ENCODE results near the gene AP1B1. TPM values are rescaled to one million over a fixed set of nuclear protein-coding genes. Genes with fewer than 3 reads are reported as not detected.

The AP1B1 gene
- total RNA-seq, 1 experiment from 2014 or later = 68.1 TPM

DNA sequence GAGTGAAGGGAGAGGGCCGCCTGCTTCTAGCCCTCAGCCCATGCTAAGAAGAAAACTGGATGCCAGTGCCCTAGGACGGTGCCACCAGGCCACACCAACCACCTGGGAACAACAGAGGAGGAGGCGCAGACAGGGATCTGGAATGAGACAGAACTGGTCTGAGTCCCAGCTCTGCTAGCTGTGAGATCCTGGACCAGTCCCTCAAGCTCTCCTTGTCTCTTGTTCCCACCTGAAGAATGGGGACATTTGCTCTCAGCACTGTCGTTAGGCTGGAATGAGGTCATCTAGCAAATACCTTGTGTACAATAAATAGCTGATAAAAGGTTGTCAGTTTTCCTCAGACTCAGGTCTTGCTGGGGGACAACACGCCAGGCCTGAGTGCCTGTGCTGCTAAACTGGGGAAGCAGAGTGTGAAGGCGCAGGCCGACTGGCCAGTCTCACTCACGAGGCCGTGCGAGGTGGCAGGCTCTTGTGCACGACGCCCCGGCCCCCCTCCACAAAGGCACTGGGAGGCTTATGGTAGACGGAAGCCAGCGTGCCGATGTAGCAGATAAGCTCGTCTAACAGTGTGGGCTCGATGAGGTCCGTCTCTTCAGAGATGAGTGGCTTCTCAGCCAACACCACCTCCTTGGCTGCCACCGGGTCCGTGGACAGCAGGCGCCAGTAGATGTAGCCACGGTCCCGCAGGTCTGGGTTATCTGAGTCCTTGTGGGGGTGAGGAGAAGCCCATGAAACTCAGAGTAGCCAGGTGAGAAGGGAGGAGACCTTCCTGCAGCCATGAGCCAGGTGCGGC is 47.1 kb downstream of the AP1B1 start:
- TF ChIP-seq EZH2 (IDR thresholded peaks at IDR 0.05; ENCODE audit: borderline replicate concordance, low read depth, low read length, poor library complexity, severe bottlenecking) = no peak
- TF ChIP-seq, protein P1, sequence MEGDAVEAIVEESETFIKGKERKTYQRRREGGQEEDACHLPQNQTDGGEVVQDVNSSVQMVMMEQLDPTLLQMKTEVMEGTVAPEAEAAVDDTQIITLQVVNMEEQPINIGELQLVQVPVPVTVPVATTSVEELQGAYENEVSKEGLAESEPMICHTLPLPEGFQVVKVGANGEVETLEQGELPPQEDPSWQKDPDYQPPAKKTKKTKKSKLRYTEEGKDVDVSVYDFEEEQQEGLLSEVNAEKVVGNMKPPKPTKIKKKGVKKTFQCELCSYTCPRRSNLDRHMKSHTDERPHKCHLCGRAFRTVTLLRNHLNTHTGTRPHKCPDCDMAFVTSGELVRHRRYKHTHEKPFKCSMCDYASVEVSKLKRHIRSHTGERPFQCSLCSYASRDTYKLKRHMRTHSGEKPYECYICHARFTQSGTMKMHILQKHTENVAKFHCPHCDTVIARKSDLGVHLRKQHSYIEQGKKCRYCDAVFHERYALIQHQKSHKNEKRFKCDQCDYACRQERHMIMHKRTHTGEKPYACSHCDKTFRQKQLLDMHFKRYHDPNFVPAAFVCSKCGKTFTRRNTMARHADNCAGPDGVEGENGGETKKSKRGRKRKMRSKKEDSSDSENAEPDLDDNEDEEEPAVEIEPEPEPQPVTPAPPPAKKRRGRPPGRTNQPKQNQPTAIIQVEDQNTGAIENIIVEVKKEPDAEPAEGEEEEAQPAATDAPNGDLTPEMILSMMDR (conservative IDR thresholded peaks at IDR 0.05; ENCODE audit: low read depth, low read length) = no peak
- H3K9me3 ChIP-seq (ENCODE audit: low read depth, low read length, poor library complexity, severe bottlenecking) = no peaks in the 10 kb centered on the region
- H3K27ac ChIP-seq (ENCODE audit: low read depth, low read length, poor library complexity, severe bottlenecking) = no peak overlapping the region
- no peak overlapping the region for H3K4me3 ChIP-seq (ENCODE audit: low read depth, low read length, poor library complexity, severe bottlenecking)
- no peaks in the 10 kb centered on the region for H3K4me1 ChIP-seq (ENCODE audit: insufficient read depth, low read length, poor library complexity, severe bottlenecking)
- CTCF ChIA-PET = no interaction called here
- H3K36me3 ChIP-seq (ENCODE audit: insufficient read depth, low read length, poor library complexity, severe bottlenecking) = peaks cover 18% of the 10 kb centered on the region
- DNase-seq (ENCODE audit: low spot score) = no peak
- intact Hi-C loops (cut with micrococcal nuclease; ENCODE audit: unreplicated experiment) = no loop called here
- no peaks in the 10 kb centered on the region for H3K27me3 ChIP-seq (replicated peaks; ENCODE audit: insufficient read depth, low read depth, low read length, poor library complexity)
- POLR2A ChIA-PET (ENCODE audit: low non-redundant PET) = no interaction called here
- BruUV-seq (replicated peaks) = no TSS peak

DNA sequence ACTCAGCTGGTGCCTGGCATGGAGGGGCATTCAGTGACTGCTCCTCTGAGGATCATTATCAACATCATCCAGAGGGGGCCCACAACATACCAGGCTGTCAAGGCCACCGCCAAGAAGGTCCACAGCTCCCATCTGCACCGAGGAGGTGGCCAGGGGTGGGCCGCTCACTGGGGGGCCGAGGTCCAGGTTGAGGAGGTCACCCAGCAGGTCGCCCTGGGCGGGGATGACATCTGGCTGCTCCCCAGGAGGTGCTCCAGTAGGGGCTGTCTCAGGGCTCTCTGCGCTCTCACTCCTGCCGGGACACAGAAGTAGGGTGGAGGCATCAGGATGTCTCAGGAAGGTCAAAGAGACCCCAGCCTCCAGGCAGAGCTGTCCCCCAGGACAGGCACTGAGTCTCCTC is 47.8 kb downstream of the AP1B1 start:
- H3K36me3 ChIP-seq (ENCODE audit: insufficient read depth, low read length, poor library complexity, severe bottlenecking) = peaks cover 18% of the 10 kb centered on the region
- H3K9me3 ChIP-seq (ENCODE audit: low read depth, low read length, poor library complexity, severe bottlenecking) = no peaks in the 10 kb centered on the region
- no peaks in the 10 kb centered on the region for H3K27me3 ChIP-seq (replicated peaks; ENCODE audit: insufficient read depth, low read depth, low read length, poor library complexity)
- ChIA-PET CTCF (interaction anchor here (0.6 kb wide), 1 partner anchor 1267 kb away, joined by 3 read pairs; the partner anchor contains the start of gene TCN2), POLR2A (ENCODE audit: low non-redundant PET) (no interaction called here)
- no peaks in the 10 kb centered on the region for H3K4me1 ChIP-seq (ENCODE audit: insufficient read depth, low read length, poor library complexity, severe bottlenecking)
- H3K27ac ChIP-seq (ENCODE audit: low read depth, low read length, poor library complexity, severe bottlenecking) = no peak overlapping the region
- DNase-seq (ENCODE audit: low spot score) = no peak
- no peak overlapping the region for H3K4me3 ChIP-seq (ENCODE audit: low read depth, low read length, poor library complexity, severe bottlenecking)
- intact Hi-C loops (cut with micrococcal nuclease; ENCODE audit: unreplicated experiment) = no loop called here
- no peak for TF ChIP-seq EZH2 (IDR thresholded peaks at IDR 0.05; ENCODE audit: borderline replicate concordance, low read depth, low read length, poor library complexity, severe bottlenecking)
- TF ChIP-seq, protein P1 (conservative IDR thresholded peaks at IDR 0.05; ENCODE audit: low read depth, low read length) = no peak
- BruUV-seq (replicated peaks) = no TSS peak

DNA sequence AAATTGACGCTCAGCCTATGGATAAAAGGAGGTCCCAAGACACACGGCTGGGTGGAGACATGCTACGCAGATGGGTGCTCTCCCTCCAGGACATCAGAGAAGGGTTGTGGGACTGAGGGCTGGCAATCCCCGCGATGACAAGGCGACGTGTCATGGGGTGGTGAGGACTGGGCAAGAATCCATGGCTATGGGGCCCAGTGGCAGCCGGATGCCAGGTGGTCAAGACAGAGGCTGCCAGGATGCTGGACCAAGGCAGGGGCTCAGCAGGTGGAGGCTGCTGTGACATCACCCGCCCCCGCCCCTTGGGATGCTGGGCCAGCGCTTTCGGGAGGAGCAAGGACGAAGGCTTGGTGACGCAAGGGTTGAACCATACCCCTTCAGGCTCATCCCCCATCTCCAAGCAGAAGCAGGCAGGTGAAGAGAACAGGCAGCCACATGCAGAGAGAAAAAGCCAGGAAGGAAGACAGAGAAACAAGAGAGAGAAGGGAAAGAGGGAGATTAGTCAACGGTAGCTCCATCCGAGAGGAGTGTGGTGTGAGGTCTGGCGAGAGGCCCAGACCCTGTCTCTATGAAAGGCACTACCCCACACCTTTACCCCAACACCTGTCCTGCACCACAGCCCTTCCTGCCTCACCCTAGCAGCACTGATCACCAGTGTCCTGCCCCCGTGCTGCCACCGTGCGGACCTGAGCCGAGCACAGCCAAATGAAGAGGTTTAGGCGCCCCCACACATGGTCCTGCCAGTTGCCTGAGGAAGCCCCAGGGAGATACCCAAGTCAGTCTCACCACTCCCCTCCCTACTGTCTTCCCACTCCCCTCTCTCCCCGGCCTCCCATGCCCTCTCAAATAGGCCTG is 48.8 kb downstream of the AP1B1 start:
- TF ChIP-seq, protein P1 (conservative IDR thresholded peaks at IDR 0.05; ENCODE audit: low read depth, low read length) = no peak
- no peak for TF ChIP-seq EZH2 (IDR thresholded peaks at IDR 0.05; ENCODE audit: borderline replicate concordance, low read depth, low read length, poor library complexity, severe bottlenecking)
- H3K36me3 ChIP-seq (ENCODE audit: insufficient read depth, low read length, poor library complexity, severe bottlenecking) = peaks cover 18% of the 10 kb centered on the region
- no peak for DNase-seq (ENCODE audit: low spot score)

More for the DNA sequence above, 48.8 kb downstream of the AP1B1 start:
- intact Hi-C loops (cut with micrococcal nuclease; ENCODE audit: unreplicated experiment) = no loop called here
- CTCF ChIA-PET = no interaction called here
- Histone ChIP-seq H3K4me1 (ENCODE audit: insufficient read depth, low read length, poor library complexity, severe bottlenecking) (no peaks in the 10 kb centered on the region), H3K27me3 (replicated peaks; ENCODE audit: insufficient read depth, low read depth, low read length, poor library complexity) (no peaks in the 10 kb centered on the region), H3K27ac (ENCODE audit: low read depth, low read length, poor library complexity, severe bottlenecking) (no peak overlapping the region), H3K4me3 (ENCODE audit: low read depth, low read length, poor library complexity, severe bottlenecking) (no peak overlapping the region), H3K9me3 (ENCODE audit: low read depth, low read length, poor library complexity, severe bottlenecking) (no peaks in the 10 kb centered on the region)
- POLR2A ChIA-PET (ENCODE audit: low non-redundant PET) = no interaction called here
- no TSS peak for BruUV-seq (replicated peaks)
